ENCODE results near the gene NEUROG2. TPM values are rescaled to one million over a fixed set of nuclear protein-coding genes. Genes with fewer than 3 reads are reported as not detected.

NEUROG2 gene
- total and polyA plus RNA-seq, 2 experiments from 2014 or later, result 0.24 TPM; not detected in 1

DNA sequence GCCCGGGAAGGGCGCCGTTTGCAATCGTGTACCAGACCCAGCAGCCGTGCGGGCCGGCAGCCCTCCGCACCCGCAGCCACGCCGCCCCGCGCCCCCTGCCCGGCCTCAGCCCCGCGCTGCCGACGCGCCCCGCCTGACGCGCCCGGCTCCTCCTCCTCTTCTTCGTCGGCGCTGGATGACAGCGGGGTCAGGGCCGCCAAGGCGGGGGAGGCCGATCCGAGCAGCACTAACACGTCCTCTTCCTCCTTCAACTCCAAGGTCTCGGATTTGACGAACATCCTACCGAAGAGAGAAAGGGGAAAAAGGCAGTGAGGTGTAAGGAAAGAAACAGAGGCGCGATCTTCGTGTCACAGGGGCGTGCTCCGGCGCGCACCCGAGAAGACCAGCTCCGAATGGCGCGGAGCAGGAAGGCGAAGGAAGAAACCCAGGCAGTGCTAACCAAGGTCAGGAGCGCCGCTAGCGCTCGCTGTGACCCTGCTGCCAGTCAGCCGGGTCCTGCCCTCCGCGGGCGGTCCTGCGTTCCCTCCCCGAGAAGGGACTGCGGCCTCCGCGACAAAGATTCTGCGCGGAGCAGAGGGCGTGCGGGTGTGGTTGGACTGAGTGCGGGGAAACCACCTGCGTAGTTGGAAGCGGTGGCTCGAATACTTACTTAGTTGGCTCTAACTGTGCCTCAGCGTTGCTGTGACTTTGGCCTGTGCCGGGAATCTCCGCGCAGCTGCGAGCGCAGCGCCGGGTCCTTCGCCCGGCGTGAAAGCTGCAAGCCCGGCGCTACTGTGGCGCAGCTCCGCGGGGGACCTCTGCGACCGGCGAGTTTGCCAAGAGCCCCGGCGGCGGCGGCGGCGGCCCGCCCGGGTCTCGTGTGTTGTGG is 548 bp downstream of the NEUROG2 start:
- Histone ChIP-seq H3K27ac (no peak overlapping the region), H3K4me1 (ENCODE audit: low read depth) (peaks cover 7% of the 10 kb centered on the region), H3K9me3 (ENCODE audit: low read depth) (no peaks in the 10 kb centered on the region), H3K36me3 (no peaks in the 10 kb centered on the region), H3K27me3 (peaks cover 100% of the 10 kb centered on the region), H3K4me3 (peak overlapping the region; percentile 22)
- TF ChIP-seq, protein P1, sequence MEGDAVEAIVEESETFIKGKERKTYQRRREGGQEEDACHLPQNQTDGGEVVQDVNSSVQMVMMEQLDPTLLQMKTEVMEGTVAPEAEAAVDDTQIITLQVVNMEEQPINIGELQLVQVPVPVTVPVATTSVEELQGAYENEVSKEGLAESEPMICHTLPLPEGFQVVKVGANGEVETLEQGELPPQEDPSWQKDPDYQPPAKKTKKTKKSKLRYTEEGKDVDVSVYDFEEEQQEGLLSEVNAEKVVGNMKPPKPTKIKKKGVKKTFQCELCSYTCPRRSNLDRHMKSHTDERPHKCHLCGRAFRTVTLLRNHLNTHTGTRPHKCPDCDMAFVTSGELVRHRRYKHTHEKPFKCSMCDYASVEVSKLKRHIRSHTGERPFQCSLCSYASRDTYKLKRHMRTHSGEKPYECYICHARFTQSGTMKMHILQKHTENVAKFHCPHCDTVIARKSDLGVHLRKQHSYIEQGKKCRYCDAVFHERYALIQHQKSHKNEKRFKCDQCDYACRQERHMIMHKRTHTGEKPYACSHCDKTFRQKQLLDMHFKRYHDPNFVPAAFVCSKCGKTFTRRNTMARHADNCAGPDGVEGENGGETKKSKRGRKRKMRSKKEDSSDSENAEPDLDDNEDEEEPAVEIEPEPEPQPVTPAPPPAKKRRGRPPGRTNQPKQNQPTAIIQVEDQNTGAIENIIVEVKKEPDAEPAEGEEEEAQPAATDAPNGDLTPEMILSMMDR (IDR thresholded peaks at IDR 0.05; ENCODE audit: low read depth, low read length), result no peak
- peak; percentile 40 to 65 for DNase-seq (ENCODE audit: low read depth in 1 of 2, low spot score in 1 of 2)

DNA sequence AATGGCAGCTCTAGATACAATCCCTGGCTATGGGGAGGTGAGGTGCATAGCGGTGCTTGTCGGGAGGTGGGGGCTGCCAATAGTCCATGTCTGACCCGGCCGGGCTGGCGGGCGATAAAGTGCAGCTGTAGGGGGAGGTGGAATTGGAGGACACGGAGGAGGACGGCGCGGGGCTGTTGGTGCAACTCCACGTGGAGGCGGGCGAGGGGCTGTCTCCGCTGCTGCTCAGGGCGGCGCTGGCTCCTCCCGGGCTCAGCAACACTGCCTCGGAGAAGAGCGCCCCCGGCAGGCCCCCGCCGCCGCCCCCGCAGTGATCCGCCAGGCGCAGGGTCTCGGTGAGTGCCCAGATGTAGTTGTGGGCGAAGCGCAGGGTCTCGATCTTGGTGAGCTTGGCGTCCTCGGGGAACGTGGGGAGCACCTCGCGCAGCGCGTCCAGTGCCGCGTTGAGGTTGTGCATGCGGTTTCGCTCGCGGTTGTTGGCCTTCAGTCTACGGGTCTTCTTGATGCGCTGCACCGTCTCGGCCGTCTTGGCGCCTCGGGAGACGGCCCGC is 1.3 kb downstream of the NEUROG2 start:
- no peaks in the 10 kb centered on the region for H3K9me3 ChIP-seq (ENCODE audit: low read depth)
- no peaks in the 10 kb centered on the region for H3K36me3 ChIP-seq
- DNase-seq (ENCODE audit: low read depth in 1 of 2, low spot score in 1 of 2), result no peak
- peaks cover 7% of the 10 kb centered on the region for H3K4me1 ChIP-seq (ENCODE audit: low read depth)
- H3K27ac ChIP-seq, result no peak overlapping the region
- peaks cover 100% of the 10 kb centered on the region for H3K27me3 ChIP-seq
- peak overlapping the region; percentile 22 for H3K4me3 ChIP-seq
- TF ChIP-seq, protein P1 (IDR thresholded peaks at IDR 0.05; ENCODE audit: low read depth, low read length), result no peak

DNA sequence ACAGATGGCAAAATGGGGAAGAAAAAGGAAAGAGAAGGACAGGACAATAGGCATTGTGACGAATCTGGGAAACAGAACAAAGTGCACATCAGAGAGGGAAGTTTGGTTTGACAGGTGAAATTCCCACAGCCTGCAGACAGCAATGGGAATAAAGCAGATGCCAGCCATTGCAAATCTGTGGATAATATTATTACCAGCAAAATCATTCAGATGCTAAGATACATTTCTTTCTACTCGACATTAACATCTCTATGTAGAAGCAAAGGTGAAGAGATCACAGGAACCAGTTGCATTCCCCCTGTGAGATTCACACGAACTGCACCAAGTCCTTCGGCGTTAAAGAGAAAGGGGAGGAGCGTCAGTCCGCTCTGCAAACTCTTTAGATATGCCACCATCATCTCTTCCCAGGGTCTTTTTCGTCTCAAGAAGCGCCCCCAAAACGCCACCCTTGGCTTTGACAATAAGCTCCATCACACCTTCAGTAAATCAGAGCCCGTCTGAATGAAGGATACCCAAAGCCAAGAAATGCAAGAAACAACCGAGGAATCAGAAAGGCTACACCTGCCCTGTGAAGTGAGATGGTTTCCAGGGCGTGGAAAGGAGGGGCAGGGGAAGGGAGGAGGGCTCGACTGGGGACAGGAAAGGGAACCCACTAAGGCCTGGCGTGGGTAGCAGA is 1.9 kb downstream of the NEUROG2 start:
- Histone ChIP-seq H3K27me3 (peaks cover 100% of the 10 kb centered on the region), H3K9me3 (ENCODE audit: low read depth) (no peaks in the 10 kb centered on the region), H3K4me3 (peak overlapping the region; percentile 22), H3K4me1 (ENCODE audit: low read depth) (peaks cover 7% of the 10 kb centered on the region), H3K36me3 (no peaks in the 10 kb centered on the region), H3K27ac (no peak overlapping the region)
- TF ChIP-seq, protein P1 (IDR thresholded peaks at IDR 0.05; ENCODE audit: low read depth, low read length), result no peak
- no peak for DNase-seq (ENCODE audit: low read depth in 1 of 2, low spot score in 1 of 2)

DNA sequence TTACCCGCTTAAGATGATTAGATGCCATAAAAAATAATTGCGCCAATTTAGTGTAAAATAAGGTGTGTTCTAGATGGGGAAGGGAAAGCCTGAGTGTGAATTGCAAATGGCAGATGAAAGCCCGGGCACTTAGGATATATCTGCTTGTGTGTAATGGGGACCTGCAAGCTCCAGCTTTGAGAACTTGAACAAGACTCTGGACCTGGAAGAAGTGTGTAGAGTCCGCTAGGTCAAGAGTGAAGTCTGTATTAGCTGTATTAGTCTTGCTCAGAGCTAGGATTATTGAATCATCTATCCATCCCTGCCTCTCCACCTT is 4.2 kb downstream of the NEUROG2 start:
- Histone ChIP-seq H3K36me3 (no peaks in the 10 kb centered on the region), H3K4me3 (no peak overlapping the region), H3K4me1 (ENCODE audit: low read depth) (peaks cover 3% of the 10 kb centered on the region), H3K27ac (no peak overlapping the region), H3K9me3 (ENCODE audit: low read depth) (no peaks in the 10 kb centered on the region), H3K27me3 (peaks cover 100% of the 10 kb centered on the region)
- DNase-seq (ENCODE audit: low read depth in 1 of 2, low spot score in 1 of 2), result no peak
- TF ChIP-seq, protein P1 (IDR thresholded peaks at IDR 0.05; ENCODE audit: low read depth, low read length), result no peak

DNA sequence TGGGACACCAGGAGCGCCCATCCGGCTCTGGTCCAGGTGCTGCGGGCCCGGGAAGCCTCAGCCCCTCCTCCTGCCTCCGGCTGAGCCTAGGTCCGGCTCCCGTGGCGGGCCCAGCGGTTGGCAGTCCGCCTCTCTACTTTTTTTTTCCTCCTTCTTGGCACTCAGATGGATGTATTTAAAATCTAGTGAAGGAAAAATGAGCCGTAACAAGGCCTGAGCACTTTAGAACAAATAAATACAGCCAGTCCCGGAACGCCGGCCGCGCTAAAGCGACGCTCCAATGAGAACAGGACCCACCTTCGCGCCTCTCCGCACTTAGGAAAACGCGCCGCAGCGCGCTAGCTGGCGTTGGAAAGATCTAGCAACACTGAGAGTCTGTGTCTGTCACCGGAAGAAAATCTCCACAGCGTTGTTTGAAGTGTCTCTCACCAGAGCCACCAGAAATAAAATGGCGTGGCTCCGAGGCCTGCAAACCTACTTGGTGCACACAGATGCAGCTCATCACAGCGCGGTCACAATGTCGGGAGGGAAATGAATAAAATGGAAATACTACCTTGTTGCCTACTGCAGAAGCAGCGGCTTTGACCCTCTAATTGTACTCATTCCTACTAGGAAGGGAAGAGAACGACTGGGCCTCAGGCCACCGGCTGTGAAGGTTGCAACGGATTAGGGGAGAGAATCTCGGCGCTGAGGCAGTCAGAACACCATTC is 4.7 kb downstream of the NEUROG2 start:
- Histone ChIP-seq H3K4me3 (peak overlapping the region; percentile 5), H3K4me1 (ENCODE audit: low read depth) (no peaks in the 10 kb centered on the region), H3K9me3 (ENCODE audit: low read depth) (no peaks in the 10 kb centered on the region), H3K27ac (no peak overlapping the region), H3K36me3 (no peaks in the 10 kb centered on the region), H3K27me3 (peaks cover 100% of the 10 kb centered on the region)
- TF ChIP-seq, protein P1 (IDR thresholded peaks at IDR 0.05; ENCODE audit: low read depth, low read length), result no peak
- DNase-seq (ENCODE audit: low read depth in 1 of 2, low spot score in 1 of 2), result no peak
